CD4-positive, alpha-beta T cell (primary cell): ENCODE measurements around the gene TMEM121B. TPM values are rescaled to one million over a fixed set of nuclear protein-coding genes. Genes with fewer than 3 reads are reported as not detected.
"Not testable (repeated sequence)": the region's sequence is repeated elsewhere in the genome, so short reads cannot be mapped to it uniquely, and the experiment has no call there.

Experiments used
- ATAC-seq: fragments of 200-7000 bp; cut with Tn5 transposase; one replicate; pipeline ENCODE4 v1.10.0; 2022; ENCODE audit warnings: mild to moderate bottlenecking; ENCODE audit not compliant: poor library complexity
- CTCF ChIA-PET: fragments of 350-600 bp; sonication (Branson Sonifier 250); formaldehyde crosslinking; loops from one replicate; lab custom pipeline; 2021; ENCODE audit warnings: antibody characterized with exemption, inconsistent platforms; lab: Charles Lee
- POLR2A ChIA-PET: fragments of 350-600 bp; sonication (Branson Sonifier 250); formaldehyde crosslinking; loops from one replicate; lab custom pipeline; 2021; ENCODE audit warnings: antibody characterized with exemption, inconsistent platforms; lab: Charles Lee
- DNase-seq, 14 experiments: peaks; one replicate each; pipeline ENCODE4 v3.0.0-alpha.2; 2013 to 2020; ENCODE audit warnings: mixed read lengths in 2 of 14
- H3K27ac ChIP-seq, 2 donors: one replicate each; pipeline versions ENCODE4 v1.5.1 to v1.7.0; 2013; ENCODE audit warnings: low read length in 2 of 2, low read depth in 1 of 2, mild to moderate bottlenecking in 1 of 2
- H3K27me3 ChIP-seq, 2 experiments: 1 replicate in 1 of 2; 2 replicates in 1 of 2; pipeline versions ENCODE4 v1.6.1 to v1.7.0; 2013; ENCODE audit warnings: low read length in 2 of 2, control low read depth in 1 of 2, mild to moderate bottlenecking in 1 of 2, moderate library complexity in 1 of 2; ENCODE audit not compliant: insufficient read depth in 2 of 2, control insufficient read depth in 1 of 2
- H3K36me3 ChIP-seq: one replicate; pipeline ENCODE4 v1.6.1; 2013; ENCODE audit warnings: low read length, control low read depth; ENCODE audit not compliant: insufficient read depth
- H3K4me1 ChIP-seq: one replicate; pipeline ENCODE4 v1.6.1; 2013; ENCODE audit warnings: low read length, control low read depth; ENCODE audit not compliant: insufficient read depth
- H3K4me3 ChIP-seq: one replicate; pipeline ENCODE4 v1.5.1; 2013; ENCODE audit warnings: mild to moderate bottlenecking, low read length, moderate library complexity
- H3K9me3 ChIP-seq, 2 experiments: 1 replicate in 1 of 2; 2 replicates in 1 of 2; pipeline versions ENCODE4 v1.6.1 to v1.7.0; 2013; ENCODE audit warnings: low read length in 2 of 2, mild to moderate bottlenecking in 2 of 2, control low read depth in 1 of 2, moderate library complexity in 1 of 2; ENCODE audit not compliant: control insufficient read depth in 1 of 2, insufficient read depth in 1 of 2
- H3K27ac Mint-ChIP-seq: one replicate; pipeline ENCODE4 v1.8.0; 2020; ENCODE audit warnings: mixed read lengths
- H3K27me3 Mint-ChIP-seq: one replicate; pipeline ENCODE4 v1.8.0; 2021; ENCODE audit warnings: mixed read lengths
- H3K36me3 Mint-ChIP-seq: one replicate; pipeline ENCODE4 v1.8.0; 2021; ENCODE audit warnings: low read depth, mixed read lengths
- H3K4me1 Mint-ChIP-seq: one replicate; pipeline ENCODE4 v1.8.0; 2021; ENCODE audit warnings: low read depth, mixed read lengths
- H3K4me3 Mint-ChIP-seq: one replicate; pipeline ENCODE4 v1.8.0; 2020; ENCODE audit warnings: mild to moderate bottlenecking, mixed read lengths
- H3K9me3 Mint-ChIP-seq: one replicate; pipeline ENCODE4 v1.8.0; 2020; ENCODE audit warnings: mixed read lengths
- intact Hi-C, 2 experiments: fragments of 100-400 bp; cut with DNase I in 1 of 2; cut with micrococcal nuclease in 1 of 2; formaldehyde crosslinking; loops; one replicate each; pipeline versions ENCODE4 v1.15.1 to v1.9.0; 2023 to 2025; cut with DNase I, micrococcal nuclease
- total RNA-seq, 174 experiments: library from RNA in 2 of 174; stranded (reverse) in 2 of 174; gene quantifications; one replicate each; pipeline ENCODE4 v1.2.3 and lab custom pipeline; 2021 to 2026
- TF ChIP-seq, protein P1 (sequence below): fragments of 200-600 bp; IDR thresholded peaks from one replicate; pipeline ENCODE4 v1.8.0; 2022; ENCODE audit warnings: antibody characterized with exemption, mild to moderate bottlenecking

Gene TMEM121B
- total RNA-seq, 2 experiments from 2014 or later: 0.05 to 0.08 TPM

DNA sequence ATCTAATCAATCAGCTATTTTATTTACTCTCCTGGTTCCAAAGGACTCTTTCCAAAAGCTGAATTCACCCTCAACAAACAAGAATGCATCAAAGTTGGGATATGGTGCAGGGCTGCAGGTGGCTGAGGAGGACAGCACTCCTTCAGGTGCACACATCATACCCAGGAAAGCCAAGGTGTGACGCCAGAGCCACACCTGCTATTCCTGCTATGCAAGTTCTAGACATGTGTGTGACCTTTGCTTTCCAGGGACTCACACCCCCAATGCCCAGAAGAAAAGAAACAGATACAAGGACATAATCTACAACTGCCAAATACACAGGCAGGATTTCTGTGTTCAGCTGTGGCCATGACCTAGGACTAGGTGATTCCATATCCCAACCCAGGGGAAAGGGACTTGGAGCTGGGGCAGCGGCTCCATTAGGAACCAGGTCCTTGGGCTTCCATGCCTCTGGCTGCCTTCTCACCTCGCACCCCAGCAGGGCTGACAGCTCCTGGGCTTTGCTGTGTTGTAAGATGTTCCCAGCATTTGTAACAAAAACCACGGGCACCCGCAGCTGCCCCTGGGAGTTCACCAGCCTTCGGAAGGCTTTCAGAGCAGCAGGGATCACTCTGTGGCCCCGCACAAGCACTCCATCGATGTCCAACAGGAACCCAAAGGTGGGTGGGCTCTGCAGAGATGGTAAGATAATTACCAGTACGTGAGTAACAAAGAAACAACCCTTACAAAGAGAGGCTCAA, 28.1 kb upstream of the TMEM121B start:
- H3K27me3 ChIP-seq: no peaks in the 10 kb centered on the region
- peaks cover 33% of the 10 kb centered on the region for H3K36me3 ChIP-seq
- ChIA-PET POLR2A (no interaction called here), CTCF (interaction anchor here (1.3 kb wide), 1 partner anchor 23 kb away, joined by 3 read pairs; no protein-coding TSS in a partner anchor)
- intact Hi-C loops: no loop called here
- Mint-ChIP-seq H3K9me3 (no peaks in the 10 kb centered on the region), H3K27me3 (no peaks in the 10 kb centered on the region), H3K36me3 (peaks cover 38% of the 10 kb centered on the region), H3K27ac (no peak overlapping the region), H3K4me3 (no peak overlapping the region), H3K4me1 (peaks cover 18% of the 10 kb centered on the region)
- no peaks in the 10 kb centered on the region for H3K9me3 ChIP-seq
- TF ChIP-seq, protein P1, sequence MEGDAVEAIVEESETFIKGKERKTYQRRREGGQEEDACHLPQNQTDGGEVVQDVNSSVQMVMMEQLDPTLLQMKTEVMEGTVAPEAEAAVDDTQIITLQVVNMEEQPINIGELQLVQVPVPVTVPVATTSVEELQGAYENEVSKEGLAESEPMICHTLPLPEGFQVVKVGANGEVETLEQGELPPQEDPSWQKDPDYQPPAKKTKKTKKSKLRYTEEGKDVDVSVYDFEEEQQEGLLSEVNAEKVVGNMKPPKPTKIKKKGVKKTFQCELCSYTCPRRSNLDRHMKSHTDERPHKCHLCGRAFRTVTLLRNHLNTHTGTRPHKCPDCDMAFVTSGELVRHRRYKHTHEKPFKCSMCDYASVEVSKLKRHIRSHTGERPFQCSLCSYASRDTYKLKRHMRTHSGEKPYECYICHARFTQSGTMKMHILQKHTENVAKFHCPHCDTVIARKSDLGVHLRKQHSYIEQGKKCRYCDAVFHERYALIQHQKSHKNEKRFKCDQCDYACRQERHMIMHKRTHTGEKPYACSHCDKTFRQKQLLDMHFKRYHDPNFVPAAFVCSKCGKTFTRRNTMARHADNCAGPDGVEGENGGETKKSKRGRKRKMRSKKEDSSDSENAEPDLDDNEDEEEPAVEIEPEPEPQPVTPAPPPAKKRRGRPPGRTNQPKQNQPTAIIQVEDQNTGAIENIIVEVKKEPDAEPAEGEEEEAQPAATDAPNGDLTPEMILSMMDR: no peak
- no peak for DNase-seq
- ATAC-seq: no peak
- H3K4me3 ChIP-seq: no peak overlapping the region
- no peaks in the 10 kb centered on the region for H3K4me1 ChIP-seq
- H3K27ac ChIP-seq: no peak overlapping the region

DNA sequence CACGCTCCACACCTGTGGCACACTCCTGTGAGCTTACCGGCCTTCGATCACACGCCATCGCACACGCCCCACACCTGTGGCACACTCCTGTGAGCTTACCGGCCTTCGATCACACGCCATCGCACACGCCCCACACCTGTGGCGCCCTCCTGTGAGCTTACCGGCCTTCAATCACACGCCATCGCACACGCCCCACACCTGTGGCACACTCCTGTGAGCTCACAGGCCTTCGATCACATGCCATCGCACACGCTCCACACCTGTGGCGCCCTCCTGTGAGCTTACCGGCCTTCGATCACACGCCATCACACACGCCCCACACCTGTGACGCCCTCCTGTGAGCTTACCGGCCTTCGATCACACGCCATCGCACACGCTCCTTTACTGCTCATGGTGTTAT, 26.3 kb upstream of the TMEM121B start:
- not testable (repeated sequence) for H3K27ac Mint-ChIP-seq

DNA sequence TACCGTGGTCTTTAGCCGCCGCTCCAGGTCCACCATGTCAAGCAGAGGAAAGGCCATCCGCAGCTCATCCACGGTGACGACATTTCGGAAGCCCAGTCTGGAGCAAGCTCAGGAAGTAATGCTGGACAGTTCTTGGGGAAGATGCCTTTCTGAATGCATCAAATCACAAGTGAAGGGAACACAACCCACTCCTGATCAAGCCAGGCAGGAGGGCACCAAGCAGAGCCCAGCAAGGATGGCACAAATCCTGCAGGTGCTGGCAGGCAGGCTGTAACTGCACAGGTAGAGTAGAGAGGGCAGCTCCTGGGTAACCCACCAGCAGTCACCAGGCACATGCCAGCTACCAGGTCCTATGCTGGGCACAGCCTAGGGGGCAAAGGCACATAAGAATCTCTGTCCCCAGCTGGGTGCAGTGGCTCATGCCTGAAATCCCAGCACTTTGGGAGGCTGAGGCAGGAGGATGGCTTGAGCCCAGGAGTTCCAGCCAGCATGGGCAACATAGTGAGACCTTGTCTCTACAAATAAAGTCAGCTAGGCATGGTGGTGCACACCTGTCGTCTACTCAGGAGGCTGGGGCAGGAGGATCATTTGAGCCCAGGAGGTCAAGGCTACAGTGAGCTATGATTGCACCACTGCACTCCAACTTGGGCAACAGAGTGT, 24.0 kb upstream of the TMEM121B start:
- no peaks in the 10 kb centered on the region for H3K9me3 ChIP-seq
- peaks cover 65% of the 10 kb centered on the region for H3K36me3 ChIP-seq
- H3K27ac Mint-ChIP-seq: no peak overlapping the region
- no peak overlapping the region for H3K4me3 Mint-ChIP-seq
- H3K27ac ChIP-seq: no peak overlapping the region
- POLR2A ChIA-PET: no interaction called here
- H3K9me3 Mint-ChIP-seq: no peaks in the 10 kb centered on the region
- no peak overlapping the region for H3K4me3 ChIP-seq
- DNase-seq (no peak), ATAC-seq (no peak)
- H3K4me1 Mint-ChIP-seq: peaks cover 4% of the 10 kb centered on the region
- peaks cover 63% of the 10 kb centered on the region for H3K36me3 Mint-ChIP-seq
- CTCF ChIA-PET: no interaction called here
- TF ChIP-seq, protein P1: no peak
- H3K27me3 ChIP-seq: no peaks in the 10 kb centered on the region
- no peaks in the 10 kb centered on the region for H3K4me1 ChIP-seq
- intact Hi-C loops: no loop called here
- no peaks in the 10 kb centered on the region for H3K27me3 Mint-ChIP-seq

More for the DNA sequence above, 26.3 kb upstream of the TMEM121B start:
- H3K4me3 Mint-ChIP-seq, H3K27me3 ChIP-seq, H3K4me1 ChIP-seq, H3K4me1 Mint-ChIP-seq, H3K9me3 Mint-ChIP-seq, H3K27ac ChIP-seq, H3K27me3 Mint-ChIP-seq, ATAC-seq, H3K4me3 ChIP-seq, intact Hi-C loops, POLR2A ChIA-PET, H3K9me3 ChIP-seq, CTCF ChIA-PET, DNase-seq: not testable (repeated sequence)
- peaks cover 49% of the 10 kb centered on the region for H3K36me3 Mint-ChIP-seq
- H3K36me3 ChIP-seq: peaks cover 45% of the 10 kb centered on the region
